A549 (cell line): Measurements from ENCODE around the gene SRCIN1.

Experiments used
- CBX2 ChIP-seq: fragments of 200-600 bp; sonication (generic); IDR thresholded peaks from 2 replicates; pipeline ENCODE4 v1.6.1; 2016; ENCODE audit warnings: low read depth, mild to moderate bottlenecking, borderline replicate concordance
- CEBPB ChIP-seq, 2 experiments: fragments of >200 bp in 1 of 2; sonication (Bioruptor Twin) in 1 of 2; formaldehyde crosslinking in 1 of 2; IDR thresholded peaks; 2 replicates each; pipeline ENCODE4 v1.6.1; 2012 to 2016
- EP300 ChIP-seq, 2 experiments: fragments of >200 bp; sonication (Bioruptor Twin); formaldehyde crosslinking; IDR thresholded peaks; 2 replicates in 1 of 2; 3 replicates in 1 of 2; pipeline ENCODE4 v1.6.1; 2016 to 2017
- ESRRA ChIP-seq: fragments of 150-350 bp; IDR thresholded peaks from 2 replicates; pipeline ENCODE4 v1.6.1; 2014; ENCODE audit warnings: mild to moderate bottlenecking, low read length, borderline replicate concordance
- HOXB13 ChIP-seq: fragments of 250-450 bp; sonication (Bioruptor Pico); IDR thresholded peaks from 2 replicates; pipeline ENCODE4 v1.5.0; 2020; ENCODE audit warnings: low read depth, mild to moderate bottlenecking, moderate library complexity
- MAZ ChIP-seq: fragments of 150-350 bp; IDR thresholded peaks from 2 replicates; pipeline ENCODE4 v1.6.1; 2014; ENCODE audit warnings: antibody characterized with exemption, low read depth, low read length, borderline replicate concordance
- POLR2A ChIP-seq: IDR thresholded peaks from 2 replicates; pipeline ENCODE4 v1.6.1; 2012; ENCODE audit warnings: mild to moderate bottlenecking, low read length
- RAD21 ChIP-seq, 2 experiments: fragments of >200 bp in 1 of 2; sonication (Bioruptor Twin) in 1 of 2; formaldehyde crosslinking in 1 of 2; IDR thresholded peaks in 1 of 2; conservative IDR thresholded peaks in 1 of 2; 2 replicates in 1 of 2; 3 replicates in 1 of 2; pipeline ENCODE4 v1.6.1; 2012 to 2018; ENCODE audit warnings: inconsistent platforms in 1 of 2
- SMC3 ChIP-seq: fragments of >200 bp; sonication (Bioruptor Twin); formaldehyde crosslinking; IDR thresholded peaks from 3 replicates; pipeline ENCODE4 v1.6.1; 2018; ENCODE audit warnings: inconsistent platforms
- ZC3H11A ChIP-seq: fragments of 450-650 bp; IDR thresholded peaks from 2 replicates; pipeline ENCODE4 v1.6.1; 2014; ENCODE audit warnings: antibody characterized with exemption, mild to moderate bottlenecking
- TF ChIP-seq, protein P1 (sequence below): fragments of 450-650 bp; IDR thresholded peaks from 2 replicates; pipeline ENCODE4 v1.6.1; 2014; ENCODE audit warnings: antibody characterized with exemption
- TF ChIP-seq, protein P2 (sequence below): fragments of >200 bp; sonication (Bioruptor Twin); formaldehyde crosslinking; IDR thresholded peaks from 3 replicates; pipeline ENCODE4 v1.5.1; 2016
- TF ChIP-seq, protein P3 (sequence below): IDR thresholded peaks from 2 replicates; pipeline ENCODE4 v1.6.1; 2012; ENCODE audit warnings: low read depth, borderline replicate concordance

DNA sequence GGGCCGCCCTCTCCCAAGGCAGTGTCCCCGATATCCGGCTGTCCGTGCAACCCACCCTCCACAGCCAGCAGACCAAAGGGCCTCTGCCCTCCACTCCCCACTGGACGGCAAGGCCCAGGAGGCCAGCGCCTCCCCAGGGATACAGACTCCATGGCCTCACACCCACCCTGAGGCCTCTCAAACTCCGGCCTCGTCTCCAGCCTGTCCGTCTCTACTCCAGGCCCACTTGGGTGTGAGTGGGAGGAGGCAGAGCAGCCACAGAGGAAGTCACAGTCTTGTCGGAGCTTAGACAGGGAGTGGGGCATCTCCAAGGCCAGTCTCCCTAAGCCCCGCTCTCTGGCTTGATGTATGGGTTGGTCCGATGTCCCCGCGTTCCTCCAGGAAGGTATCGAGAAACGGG is 73.3 kb downstream of the SRCIN1 start:
- TF ChIP-seq, protein P1, sequence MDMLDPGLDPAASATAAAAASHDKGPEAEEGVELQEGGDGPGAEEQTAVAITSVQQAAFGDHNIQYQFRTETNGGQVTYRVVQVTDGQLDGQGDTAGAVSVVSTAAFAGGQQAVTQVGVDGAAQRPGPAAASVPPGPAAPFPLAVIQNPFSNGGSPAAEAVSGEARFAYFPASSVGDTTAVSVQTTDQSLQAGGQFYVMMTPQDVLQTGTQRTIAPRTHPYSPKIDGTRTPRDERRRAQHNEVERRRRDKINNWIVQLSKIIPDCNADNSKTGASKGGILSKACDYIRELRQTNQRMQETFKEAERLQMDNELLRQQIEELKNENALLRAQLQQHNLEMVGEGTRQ: no peak
- TF ChIP-seq HOXB13 (CRISPR knock-in tag) (no peak), EP300 (IDR thresholded peaks at IDR 0.05) (no peak), MAZ (no peak), POLR2A (no peak), CBX2 (no peak), RAD21 (conservative IDR thresholded peaks at IDR 0.05 in 1 of 2, IDR thresholded peaks at IDR 0.05 in 1 of 2) (no peak), CEBPB (IDR thresholded peaks at IDR 0.05) (no peak), ESRRA (no peak), SMC3 (no peak), ZC3H11A (no peak)
- TF ChIP-seq, protein P2, sequence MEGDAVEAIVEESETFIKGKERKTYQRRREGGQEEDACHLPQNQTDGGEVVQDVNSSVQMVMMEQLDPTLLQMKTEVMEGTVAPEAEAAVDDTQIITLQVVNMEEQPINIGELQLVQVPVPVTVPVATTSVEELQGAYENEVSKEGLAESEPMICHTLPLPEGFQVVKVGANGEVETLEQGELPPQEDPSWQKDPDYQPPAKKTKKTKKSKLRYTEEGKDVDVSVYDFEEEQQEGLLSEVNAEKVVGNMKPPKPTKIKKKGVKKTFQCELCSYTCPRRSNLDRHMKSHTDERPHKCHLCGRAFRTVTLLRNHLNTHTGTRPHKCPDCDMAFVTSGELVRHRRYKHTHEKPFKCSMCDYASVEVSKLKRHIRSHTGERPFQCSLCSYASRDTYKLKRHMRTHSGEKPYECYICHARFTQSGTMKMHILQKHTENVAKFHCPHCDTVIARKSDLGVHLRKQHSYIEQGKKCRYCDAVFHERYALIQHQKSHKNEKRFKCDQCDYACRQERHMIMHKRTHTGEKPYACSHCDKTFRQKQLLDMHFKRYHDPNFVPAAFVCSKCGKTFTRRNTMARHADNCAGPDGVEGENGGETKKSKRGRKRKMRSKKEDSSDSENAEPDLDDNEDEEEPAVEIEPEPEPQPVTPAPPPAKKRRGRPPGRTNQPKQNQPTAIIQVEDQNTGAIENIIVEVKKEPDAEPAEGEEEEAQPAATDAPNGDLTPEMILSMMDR: no peak
- TF ChIP-seq, protein P3, sequence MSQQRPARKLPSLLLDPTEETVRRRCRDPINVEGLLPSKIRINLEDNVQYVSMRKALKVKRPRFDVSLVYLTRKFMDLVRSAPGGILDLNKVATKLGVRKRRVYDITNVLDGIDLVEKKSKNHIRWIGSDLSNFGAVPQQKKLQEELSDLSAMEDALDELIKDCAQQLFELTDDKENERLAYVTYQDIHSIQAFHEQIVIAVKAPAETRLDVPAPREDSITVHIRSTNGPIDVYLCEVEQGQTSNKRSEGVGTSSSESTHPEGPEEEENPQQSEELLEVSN: no peak
